HG03439 (cell line): ENCODE results near the gene MAML2.
"Not testable (repeated sequence)": the region's sequence is repeated elsewhere in the genome, so short reads cannot be mapped to it uniquely, and the experiment has no call there.

Experiments
- ATAC-seq: cut with Tn5 transposase; IDR thresholded peaks from one replicate; pipeline ENCODE4 v1.9.1; 2021; ENCODE audit warnings: mild to moderate bottlenecking, moderate library complexity; ENCODE audit not compliant: unreplicated experiment

The MAML2 gene

DNA sequence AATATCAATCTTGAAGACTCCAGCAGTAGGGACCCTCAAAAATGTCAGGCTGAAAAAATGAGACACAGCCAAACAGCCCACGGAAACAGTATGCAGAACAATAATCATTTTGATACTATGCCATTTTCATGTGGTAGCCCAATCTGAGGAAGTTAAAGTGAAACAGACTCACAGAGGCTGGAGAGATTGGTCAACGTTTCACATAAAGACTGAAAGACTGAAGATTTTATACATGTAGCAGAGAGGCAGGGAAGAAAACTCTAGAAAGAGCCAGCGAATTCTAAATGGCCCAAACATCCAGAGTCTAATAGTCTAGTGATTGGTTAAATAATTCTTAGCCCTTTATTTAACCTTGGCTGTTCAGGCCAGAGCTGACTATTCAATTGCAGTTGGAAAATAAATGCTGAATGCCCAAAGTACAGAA lies 49.4 kb downstream of the MAML2 start:
- peak; percentile 76 for ATAC-seq

DNA sequence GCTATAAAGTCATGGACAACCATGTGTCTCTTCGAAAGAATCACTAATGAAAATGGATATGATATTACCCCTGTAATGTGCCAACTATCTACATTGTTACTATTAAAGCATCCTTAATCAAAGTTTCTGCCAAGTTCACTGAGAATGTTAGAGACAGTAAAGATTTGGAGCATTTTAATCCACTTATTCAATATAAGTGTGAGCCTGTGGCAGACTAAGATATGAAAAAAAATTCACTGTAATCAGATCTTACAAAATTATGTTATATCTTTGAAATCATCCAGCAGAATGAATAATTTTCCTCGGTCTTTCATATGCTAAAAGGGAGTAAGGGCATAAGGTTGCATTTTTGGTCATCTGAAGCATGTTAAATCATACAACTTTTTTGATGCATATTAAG lies 49.9 kb downstream of the MAML2 start:
- no peak for ATAC-seq

DNA sequence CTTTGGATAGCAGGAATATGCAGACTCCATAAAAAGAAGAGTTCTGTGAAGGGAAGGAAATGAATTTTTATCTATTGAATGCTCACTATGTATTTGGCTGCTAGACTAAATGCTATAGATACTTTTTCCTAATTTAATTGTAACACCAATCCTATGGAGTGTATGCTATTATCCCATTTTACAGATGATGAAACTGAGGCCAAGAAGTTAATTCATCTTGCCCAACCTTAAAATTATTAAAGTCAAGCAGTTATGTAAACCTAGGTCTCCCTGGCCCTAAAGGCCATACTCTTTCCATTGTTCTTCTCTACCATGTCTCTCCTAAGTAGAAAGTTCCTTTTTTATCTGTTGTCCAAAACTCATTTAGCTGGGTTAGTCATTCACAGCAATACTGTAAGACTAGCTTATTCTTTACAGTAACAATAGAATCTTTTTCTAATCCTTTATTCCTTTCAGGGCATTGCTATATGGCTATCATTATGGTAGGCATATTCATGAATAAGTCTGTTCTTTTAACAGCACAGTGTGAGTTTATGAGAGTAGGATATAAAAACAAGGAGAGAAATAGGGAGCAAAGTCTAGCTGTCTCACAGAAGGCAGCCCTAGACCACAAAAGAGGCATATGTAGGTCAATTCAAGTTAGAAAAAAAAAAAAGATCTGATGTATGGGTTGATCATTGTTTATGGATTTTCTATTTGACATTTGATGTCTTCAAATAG lies 50.5 kb downstream of the MAML2 start:
- ATAC-seq = no peak

DNA sequence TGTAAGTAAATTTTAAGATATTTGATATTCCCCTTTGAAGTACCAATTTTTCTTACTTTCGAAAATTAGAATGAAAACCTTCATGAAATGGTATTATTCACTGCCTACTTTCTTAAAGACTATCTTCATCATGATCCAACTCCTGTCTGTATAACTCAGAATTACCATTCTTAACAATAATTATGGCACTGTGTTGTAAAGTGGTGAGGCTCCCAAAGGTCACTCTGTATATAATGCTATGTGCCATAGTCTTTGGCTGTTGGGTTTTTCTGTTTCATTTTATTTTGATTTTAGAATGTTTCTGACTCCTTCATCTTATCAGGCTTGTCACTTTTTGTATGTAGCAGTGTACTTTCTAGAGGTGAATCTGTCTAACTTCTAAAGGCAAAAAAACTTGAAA lies 52.4 kb downstream of the MAML2 start:
- ATAC-seq = no peak

DNA sequence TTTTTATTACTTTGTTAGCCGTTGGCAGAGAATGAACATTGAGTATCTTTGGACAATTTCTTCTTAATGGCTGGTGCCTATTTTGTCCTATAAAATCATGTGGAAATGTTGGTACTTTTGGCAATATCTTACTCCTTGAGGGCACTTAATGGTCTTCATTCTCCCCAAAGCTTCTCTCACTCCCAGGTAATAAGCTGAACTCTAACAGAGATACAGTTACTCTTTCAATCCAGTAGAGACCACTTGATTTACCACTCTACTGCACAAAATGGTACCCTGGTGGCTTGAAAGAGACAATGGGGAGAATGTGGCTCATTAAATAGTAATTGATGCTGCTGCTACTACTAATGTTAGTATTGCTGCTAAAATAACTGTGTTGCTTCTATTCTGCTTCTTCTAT lies 53.0 kb downstream of the MAML2 start:
- ATAC-seq = no peak

DNA sequence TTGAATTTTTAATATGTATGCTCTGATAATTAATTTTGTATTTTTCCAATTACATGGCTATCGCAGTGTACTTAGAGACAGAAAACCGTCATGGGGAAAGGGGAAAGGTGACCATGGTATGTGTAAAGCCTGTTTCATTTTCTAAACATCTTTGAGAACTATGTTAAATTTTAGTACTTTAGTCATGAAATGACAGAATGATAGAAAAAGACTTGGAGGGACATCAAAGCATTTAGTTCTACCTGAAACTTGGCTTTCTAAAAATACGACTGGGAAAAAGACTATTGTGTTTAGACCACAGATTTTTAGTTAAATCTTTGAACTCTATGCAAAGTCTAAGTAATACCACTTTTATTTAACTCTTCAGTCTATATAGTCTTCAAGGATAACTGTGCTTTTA lies 54.1 kb downstream of the MAML2 start:
- ATAC-seq = no peak

DNA sequence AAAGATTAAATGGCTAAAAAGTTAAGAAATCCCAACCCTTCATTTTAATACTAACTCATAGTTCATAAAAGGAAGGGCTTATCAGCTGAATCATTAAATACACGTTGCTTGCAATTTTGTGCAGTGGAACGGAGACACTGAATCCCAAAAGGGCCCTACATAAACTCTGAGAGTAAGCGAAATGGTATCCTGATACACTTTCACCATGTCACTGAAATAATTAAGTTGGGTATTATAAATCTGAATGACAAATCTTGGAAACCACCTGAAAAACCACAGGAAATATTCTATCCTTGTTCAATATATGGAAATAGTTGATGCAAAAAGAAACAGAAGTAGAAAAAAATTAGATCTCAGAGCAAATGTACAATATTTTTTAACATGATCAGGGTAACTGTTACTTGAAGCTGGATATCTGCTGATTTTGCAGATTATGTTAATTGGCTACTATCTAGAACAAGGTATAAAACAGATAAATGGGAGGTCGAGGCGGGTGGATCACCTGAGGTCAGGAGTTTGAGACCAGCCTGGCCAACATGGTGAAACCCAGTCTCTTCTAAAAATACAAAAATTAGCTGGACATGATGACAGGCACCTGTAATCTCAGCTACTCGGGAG lies 55.1 kb downstream of the MAML2 start:
- no peak for ATAC-seq

DNA sequence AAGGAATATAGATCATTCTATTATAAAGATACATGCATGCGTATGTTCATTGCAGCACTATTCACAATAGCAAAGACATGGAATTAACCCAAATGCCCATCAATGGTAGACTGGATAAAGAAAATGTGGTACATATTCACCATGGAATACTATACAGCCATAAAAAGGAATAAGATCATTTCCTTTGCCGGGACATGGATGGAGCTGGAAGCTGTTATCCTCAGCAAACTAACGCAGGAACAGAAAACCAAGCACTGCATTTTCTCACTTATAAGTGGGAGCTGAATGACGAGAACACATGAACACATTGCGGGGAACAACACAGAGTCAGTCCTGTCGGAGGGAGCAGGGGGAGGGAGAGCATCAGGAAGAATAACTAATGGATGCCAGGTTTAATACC lies 57.0 kb downstream of the MAML2 start:
- ATAC-seq = not testable (repeated sequence)

DNA sequence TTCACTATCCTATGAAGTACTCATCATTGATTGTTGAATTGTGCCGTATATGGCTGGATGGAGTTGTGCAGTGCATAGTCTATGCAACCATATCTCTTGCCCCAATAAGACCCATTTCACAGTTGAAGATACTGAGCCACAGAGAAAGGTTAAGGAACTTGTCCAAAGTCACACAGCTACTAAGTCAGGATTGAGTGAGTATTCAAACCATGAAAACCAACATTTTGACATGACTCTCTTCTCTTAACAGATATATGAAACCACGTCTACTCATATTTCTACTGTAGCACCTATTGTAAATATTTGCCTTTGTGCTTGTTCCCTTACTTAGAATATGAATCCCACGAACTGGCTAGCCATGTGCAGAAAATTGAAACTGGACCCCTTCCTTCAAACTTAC lies 58.1 kb downstream of the MAML2 start:
- no peak for ATAC-seq

DNA sequence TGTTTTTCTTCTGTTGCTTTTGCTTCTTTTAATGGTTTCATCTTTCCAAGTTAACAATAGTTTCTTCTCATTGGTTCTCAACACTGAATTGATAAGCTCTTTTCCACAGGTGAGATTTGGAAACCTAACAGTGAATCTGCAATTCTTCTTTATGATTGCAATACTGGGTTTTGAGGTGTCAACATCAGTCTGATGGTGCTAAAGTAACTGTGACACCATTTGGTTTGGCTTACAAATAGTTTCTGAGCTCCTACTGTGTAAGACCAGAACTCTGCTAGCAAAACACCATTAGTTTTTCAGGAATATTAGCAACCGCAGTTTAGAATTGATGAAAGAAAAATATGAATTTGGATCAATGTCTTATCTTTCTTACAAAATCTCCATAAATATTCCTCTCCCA lies 58.6 kb downstream of the MAML2 start:
- ATAC-seq = no peak

DNA sequence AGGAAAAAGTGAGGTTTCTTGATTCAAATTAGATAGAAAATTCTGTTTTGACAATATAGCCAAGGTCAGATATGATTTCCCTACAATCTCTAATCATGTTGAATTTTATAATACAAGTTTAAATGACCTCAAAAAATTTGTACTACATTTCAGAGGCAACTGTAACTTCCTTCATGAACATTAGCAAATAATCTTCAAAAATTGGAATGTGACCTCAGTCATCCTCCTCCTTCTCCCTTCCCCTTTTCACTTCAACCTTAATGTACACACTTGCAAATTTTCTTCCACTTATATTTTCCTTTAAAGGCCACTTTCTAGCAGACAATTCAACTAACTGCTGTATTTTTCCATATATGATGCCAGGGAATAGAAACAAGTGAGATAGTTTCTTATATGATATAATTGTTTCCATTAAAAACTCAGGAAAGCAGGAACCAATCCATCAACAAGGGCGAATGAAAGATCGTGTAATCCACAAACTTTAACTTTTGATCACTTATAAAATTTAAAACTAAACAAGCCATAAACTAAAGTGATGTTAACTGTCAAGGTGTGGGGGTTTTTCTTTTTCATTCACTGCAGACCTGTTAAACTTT lies 60.3 kb downstream of the MAML2 start:
- ATAC-seq = no peak

DNA sequence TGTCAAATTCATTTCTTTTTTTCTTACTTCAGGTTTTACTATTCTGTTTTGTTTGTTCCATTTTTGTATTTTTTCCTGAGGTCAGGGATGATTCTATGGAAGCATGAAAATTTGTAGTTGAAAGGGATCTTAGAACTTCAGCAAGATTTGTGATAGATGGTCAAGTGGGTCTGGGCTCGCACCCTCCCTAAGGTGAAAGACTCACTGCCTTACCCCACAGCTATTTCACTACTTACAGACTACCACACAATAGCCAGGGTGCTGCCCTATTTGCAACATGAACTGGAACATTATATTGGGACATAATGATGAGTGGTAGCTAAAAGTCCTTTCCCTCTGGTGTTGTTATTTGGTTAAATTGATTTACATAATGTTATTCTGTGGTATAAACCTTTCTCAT lies 62.6 kb downstream of the MAML2 start:
- no peak for ATAC-seq

DNA sequence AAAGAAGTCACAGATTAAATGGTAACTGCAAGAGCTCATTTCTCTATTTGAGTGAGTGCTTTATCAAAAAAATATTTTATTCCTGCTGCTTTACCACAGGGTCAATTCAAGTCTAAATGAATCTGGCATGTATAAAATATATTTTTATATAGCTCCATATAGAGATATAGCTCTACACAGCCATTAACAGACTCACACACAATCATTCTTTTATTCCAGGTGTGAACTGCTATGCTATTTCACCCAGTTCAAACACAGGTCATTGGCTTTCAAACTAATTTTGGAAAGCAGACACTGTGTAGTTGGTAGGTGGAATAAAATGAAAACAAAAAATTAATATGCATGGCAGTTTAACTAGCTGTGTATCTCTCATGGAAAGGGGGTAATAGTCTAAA lies 63.1 kb downstream of the MAML2 start:
- no peak for ATAC-seq

DNA sequence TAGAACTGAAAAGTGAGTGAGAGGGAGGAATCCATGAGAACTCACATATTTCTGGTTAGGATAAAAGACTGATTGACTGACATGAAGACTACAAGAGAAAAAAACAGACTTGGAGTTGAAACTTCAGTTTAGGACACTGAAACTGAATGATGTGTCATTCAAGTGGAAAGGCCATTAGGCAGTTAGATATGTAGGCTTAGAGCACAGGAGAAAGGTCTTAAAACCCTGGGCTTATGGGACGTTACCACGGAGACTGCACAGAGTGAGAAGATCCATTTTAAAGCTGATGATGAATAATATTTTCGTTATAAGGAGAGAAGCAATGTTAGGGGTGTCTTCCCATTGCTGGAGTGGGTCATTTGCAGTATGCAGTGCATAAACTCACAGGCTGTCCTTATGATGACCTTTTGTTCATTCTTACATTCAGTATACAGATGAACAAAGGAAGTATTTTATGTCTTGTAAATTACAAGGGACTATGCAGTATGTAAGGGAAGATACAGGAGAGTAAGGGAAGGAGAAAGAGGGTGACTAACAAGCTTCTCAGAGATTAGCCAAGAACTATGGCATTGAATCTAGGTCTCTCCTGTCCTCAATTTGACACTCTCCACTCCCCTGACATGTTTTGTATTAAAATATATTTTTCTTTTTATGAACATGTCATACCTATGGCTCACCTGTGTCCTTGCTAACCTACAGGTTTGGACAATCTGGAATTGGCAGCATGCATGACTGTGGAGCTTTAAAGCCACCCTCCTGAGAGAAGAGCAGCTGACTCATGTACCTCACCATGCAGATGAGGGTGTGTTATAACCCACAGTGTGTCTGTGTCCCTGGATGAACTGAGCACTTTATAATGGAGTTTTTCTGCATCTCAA lies 63.7 kb downstream of the MAML2 start:
- ATAC-seq = no peak

DNA sequence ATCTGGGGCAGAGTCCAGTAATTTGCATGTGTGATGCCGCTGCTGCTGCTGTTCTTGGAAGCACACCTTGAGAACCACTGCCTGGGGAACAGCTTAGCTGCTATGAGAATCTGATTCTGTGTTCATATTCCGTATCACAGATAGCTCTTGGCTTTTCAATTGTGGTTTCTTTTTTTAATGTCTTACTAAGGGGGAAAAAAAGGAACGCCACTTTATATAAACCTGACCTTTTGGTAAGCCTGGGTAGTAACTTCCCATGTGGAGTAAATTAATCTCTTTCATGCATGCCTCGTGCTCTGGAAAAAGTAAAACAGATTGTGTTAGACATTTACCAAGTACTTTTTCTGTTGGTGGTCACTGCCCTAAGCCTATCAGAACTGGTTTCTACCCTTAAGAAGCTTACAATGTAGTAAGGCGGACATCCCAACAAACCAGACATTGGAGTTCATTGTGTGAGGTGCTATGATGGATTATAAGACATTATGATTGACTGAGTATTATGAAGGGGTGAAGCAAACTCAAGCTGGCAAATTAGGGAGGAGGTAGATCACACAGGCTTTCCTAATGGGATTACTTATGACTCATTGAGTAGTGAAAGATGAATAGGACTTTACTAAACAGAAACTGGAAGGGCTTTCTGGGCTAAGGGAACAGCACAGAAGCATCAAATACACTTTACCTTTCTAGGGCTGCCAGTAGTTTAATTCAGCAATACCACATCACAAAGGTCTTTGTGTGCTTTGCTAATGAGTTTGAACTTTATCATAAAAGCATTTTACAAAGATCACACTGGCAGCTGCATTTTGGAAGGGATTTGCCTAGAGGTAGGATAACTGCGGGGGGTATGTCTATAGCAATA lies 64.7 kb downstream of the MAML2 start:
- ATAC-seq = no peak

DNA sequence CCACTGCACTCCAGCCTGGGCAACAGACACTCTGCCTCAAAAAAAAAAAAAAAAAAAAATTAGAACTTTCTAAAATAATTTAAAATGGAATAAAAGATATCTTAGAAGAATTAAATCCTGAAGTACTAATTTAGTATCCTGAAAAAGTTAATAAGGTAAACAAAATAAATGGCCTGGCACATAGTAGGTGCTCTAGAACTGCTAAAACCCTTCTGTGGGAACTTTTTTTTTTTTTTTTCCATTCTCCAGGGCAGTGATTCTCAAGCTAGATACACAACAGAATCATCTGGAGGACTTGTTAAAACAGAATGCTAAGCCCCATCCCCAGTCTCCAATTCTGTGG lies 65.3 kb downstream of the MAML2 start:
- no peak for ATAC-seq

DNA sequence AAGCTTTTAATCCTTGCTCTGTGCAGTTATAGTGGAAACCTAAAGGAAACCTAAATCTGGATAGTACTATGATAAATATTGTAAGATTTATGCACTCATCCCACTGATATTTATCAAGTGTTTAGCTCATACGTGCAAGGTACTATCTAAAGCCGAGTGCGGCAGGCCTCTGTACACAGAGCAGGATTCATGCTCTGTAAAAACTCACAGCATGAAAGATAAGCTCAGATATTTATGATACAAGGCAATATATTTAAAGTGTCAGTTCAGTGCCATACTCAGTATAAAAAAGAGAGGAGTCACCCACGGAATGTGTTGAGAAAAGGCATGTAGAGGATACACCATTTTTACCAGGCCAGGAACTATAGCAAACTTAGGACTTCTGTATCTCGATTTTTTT lies 66.2 kb downstream of the MAML2 start:
- ATAC-seq = no peak

DNA sequence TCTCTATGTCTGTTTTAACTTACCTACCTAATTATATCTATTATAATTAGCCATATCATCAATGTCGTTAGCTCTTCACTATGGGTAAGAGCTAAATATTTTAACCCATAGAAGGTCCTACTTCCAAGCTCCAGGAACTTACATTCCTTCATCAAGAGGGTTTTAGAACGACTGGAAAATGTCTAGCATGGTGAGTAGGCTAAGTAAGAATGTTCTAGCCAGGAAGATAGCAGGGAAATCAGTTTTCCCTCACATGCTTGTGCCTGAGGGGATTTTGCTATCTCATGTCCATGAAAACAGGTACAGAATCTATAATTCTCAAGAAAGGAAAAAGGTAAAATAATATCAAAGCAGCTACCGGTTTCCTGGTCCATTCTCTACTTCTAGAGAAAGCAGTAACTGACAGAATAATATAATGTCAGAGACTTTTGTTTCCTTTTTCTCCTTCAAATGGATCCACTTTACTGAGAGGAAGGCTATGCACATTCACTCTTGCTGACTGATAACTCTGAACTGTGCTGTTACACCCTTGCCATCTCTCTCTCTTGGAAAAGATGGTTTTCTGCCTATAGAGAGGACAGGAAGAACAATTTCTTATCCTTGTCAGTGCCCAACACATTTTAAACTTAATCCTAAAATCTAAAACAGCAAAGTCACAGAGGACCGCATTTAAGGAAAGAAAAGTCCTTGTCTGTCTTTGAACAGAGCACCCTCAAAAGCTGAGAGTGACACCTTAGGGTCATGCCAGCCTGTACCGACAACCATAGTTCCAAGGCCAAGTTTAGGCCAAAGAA lies 67.0 kb downstream of the MAML2 start:
- ATAC-seq = no peak

DNA sequence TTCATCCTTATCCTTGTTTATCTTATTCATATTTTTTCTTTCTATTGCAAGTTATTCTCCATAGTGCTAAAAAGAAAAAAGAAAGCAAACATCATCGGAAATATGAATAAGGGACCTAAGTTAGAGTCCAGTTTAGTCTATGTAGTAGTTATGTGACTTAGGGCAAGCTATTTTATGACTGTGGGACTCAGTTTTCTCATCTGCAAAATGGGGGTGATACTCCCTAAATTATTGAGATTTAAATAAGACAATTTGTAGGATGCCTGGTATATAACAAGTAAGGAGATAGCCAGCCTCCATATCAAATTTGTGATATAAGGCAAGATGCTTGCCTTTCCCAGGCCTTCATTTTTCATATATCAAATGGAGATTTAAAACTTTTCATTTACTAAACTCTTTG lies 69.5 kb downstream of the MAML2 start:
- ATAC-seq = no peak
